Measurements from ENCODE around the gene INPPL1. TPM values are rescaled to one million over a fixed set of nuclear protein-coding genes. Genes with fewer than 3 reads are reported as not detected.

The INPPL1 gene
- total RNA-seq, 1 donor from 2014 or later: 56.3 TPM

- ATAC-seq: no peak
- peak; percentile 42 for DNase-seq (ENCODE audit: low spot score)
Measured at GRCh38 chr11:72209101-72209500, 15.5 kb upstream of the INPPL1 start.

GRCh38 chr11:72216638-72217037 lies 7.9 kb upstream of the INPPL1 start, which contains the start of gene FOLR2:
Gene FOLR2 (plus strand): TSS chr11:72216794. CDS start chr11:72218585, 1,791 bp downstream.
- DNase-seq (ENCODE audit: low spot score) (peak; percentile 40), ATAC-seq (peak; percentile 16)

- ATAC-seq (no peak), DNase-seq (ENCODE audit: low spot score) (peak; percentile 30)
Measured at GRCh38 chr11:72217841-72218240, 6.7 kb upstream of the INPPL1 start.

GRCh38 chr11:72218251-72218745 lies 6.3 kb upstream of the INPPL1 start:
- DNase-seq (ENCODE audit: low spot score): peak; percentile 32
- no peak for ATAC-seq

GRCh38 chr11:72220696-72221363 lies 3.7 kb upstream of the INPPL1 start:
- DNase-seq (ENCODE audit: low spot score): peak; percentile 38
- ATAC-seq: no peak

- ATAC-seq: no peak
- DNase-seq (ENCODE audit: low spot score): peak; percentile 43
Measured at GRCh38 chr11:72221386-72222075, 3.0 kb upstream of the INPPL1 start.

- ATAC-seq: no peak
- DNase-seq (ENCODE audit: low spot score): peak; percentile 45
Measured at GRCh38 chr11:72222106-72222891, 2.3 kb upstream of the INPPL1 start.

GRCh38 chr11:72222907-72223614 lies 1.5 kb upstream of the INPPL1 start:
- DNase-seq (ENCODE audit: low spot score) (peak; percentile 96), ATAC-seq (peak; percentile 88)

GRCh38 chr11:72223615-72224563 lies 678 bp upstream of the INPPL1 start:
- DNase-seq (ENCODE audit: low spot score) (peak; percentile 80), ATAC-seq (peak; percentile 82)

GRCh38 chr11:72225411-72225951 lies 914 bp downstream of the INPPL1 start:
- DNase-seq (ENCODE audit: low spot score) (peak; percentile 45), ATAC-seq (no peak)

GRCh38 chr11:72226701-72227100 lies 2.1 kb downstream of the INPPL1 start:
- DNase-seq (ENCODE audit: low spot score) (peak; percentile 28), ATAC-seq (no peak)

- ATAC-seq (no peak), DNase-seq (ENCODE audit: low spot score) (peak; percentile 43)
Measured at GRCh38 chr11:72227316-72228228, 3.0 kb downstream of the INPPL1 start.

GRCh38 chr11:72228229-72228843 lies 3.8 kb downstream of the INPPL1 start:
- ATAC-seq (no peak), DNase-seq (ENCODE audit: low spot score) (peak; percentile 24)

GRCh38 chr11:72228844-72229231 lies 4.3 kb downstream of the INPPL1 start:
- DNase-seq (ENCODE audit: low spot score): peak; percentile 40
- no peak for ATAC-seq

- DNase-seq (ENCODE audit: low spot score) (peak; percentile 38), ATAC-seq (no peak)
Measured at GRCh38 chr11:72229336-72229924, 4.9 kb downstream of the INPPL1 start.

- DNase-seq (ENCODE audit: low spot score): no peak
Measured at GRCh38 chr11:72229925-72230763, 5.6 kb downstream of the INPPL1 start.

More at GRCh38 chr11:72229925-72230763, 5.6 kb downstream of the INPPL1 start:
- ATAC-seq: no peak
